Stimulated activated CD4-positive, alpha-beta T cell treated with anti-CD3 and anti-CD28 coated beads, Interleukin-12 subunit alpha, Interleukin-12 subunit beta, amount 100 ng/mL, for 24 hours (primary cell): Measurements from ENCODE around the gene ITCH.
"Not testable (repeated sequence)": the region's sequence is repeated elsewhere in the genome, so short reads cannot be mapped to it uniquely, and the experiment has no call there.

Source experiments
- DNase-seq, 2 experiments: peaks; one replicate each; pipeline ENCODE4 v3.0.0-alpha.2; 2020; ENCODE audit warnings: low read depth in 2 of 2

ITCH gene

DNA sequence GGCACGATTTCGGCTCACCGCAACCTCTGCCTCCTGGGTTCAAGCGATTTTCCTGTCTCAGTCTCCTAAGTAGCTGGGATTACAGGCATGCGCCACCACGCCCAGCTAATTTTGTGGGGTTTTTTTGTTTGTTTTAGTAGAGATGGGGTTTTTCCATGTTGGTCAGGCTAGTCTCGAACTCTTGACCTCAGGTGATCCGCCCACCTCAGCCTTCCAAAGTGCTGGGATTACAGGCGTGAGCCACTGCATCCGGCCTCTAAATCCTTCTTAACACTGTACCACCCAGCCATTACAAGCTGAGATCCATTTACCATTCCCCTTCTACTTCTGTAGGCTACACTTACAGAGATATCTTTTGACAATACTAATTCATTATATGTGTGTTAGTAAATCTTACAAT, 51.5 kb downstream of the ITCH start:
- not testable (repeated sequence) for DNase-seq

GRCh38 chr20:34415079-34415478, 52.0 kb downstream of the ITCH start:
- DNase-seq = no peak

DNA sequence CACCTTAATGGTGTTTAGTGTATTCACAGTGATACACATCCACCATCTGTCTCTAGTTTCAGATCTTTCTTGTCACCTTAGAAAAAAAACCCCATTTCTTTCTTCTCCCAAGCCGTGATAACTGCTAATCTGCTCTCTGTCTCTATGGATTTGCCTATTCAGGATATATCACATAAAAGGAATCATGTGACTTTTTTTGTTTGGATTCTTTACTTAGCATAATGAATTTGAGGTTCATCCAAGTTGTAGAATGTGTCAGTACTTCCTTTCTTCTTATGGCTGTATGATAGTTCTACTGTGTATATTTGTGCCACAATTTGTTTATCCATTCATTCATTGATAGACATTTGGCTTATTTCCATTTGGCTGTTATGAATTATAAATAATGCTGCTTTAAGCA, 57.1 kb downstream of the ITCH start:
- DNase-seq = no peak

- DNase-seq = no peak
Observed at GRCh38 chr20:34420975-34421374, 57.9 kb downstream of the ITCH start.

DNA sequence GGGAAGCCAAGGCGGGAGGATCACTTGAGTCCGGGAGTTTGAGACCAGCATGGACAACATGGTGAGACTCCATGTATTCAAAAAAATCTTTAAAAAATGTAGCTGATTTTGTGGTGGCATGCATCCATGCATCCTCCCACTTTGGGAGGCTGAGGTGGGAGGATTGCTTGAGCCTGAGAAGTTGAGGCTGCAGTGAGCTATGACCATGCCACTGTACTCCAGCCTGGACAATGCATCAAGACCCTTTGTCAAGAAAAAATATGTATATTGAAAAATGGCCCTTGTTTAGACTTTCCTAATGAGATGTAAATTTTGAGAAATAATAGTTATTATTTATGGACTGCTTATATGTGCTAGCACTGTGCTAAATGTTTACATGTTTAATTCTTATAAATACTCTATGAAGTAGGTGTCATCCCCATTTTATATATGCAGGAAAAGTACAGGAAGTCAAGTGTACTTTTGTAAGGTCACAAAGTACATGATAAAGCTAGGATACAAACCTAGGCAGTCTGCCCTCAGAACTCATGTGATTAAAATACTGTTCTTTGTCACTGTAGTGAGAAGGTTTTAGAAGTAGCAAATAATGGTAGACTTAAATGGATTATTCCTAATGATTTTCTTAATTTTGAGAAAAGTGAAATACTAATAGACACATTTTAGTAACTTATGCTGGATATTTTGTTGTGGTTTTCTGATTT, 58.8 kb downstream of the ITCH start:
- DNase-seq = no peak

GRCh38 chr20:34425032-34425690, 62.1 kb downstream of the ITCH start:
- DNase-seq = not testable (repeated sequence)

DNA sequence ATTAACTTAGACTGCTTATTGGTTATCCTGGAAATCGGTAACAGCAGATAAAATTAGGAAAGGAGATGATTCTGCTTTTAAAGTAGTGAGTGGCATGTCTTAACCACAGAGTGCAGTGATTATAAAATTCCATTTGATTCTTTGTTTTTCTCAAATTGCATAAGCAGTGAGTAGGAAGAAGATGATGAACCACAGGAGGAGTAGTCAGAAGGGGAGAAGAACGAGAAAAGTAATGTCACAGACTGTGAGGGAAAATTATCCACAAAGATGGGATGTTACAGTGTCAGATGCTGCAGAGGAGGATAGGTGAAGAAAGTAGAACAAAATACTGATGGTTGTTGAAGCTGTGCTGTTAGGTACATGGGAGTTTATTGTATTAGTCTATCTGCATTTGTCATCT, 63.0 kb downstream of the ITCH start:
- DNase-seq = no peak

GRCh38 chr20:34427331-34427730, 64.3 kb downstream of the ITCH start:
- no peak for DNase-seq

DNA sequence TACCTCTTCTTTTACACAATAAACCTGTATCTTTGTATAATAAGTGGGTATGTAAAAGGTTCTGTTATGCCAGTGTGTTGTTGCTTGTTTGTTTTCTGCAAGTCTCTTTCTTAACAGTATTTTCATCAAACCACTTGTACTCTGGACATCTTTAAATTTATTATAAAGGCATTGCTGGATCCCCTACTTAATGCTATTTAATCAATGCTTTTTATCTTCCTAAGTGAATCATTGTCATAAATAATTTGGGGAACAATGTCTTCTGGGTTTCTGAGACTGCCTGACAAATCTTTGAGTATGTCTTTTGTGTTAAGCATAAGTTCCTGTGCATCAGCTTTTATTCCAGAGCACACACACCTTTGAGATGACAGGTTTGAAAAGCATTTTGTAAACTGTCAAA, 64.7 kb downstream of the ITCH start:
- DNase-seq = no peak

DNA sequence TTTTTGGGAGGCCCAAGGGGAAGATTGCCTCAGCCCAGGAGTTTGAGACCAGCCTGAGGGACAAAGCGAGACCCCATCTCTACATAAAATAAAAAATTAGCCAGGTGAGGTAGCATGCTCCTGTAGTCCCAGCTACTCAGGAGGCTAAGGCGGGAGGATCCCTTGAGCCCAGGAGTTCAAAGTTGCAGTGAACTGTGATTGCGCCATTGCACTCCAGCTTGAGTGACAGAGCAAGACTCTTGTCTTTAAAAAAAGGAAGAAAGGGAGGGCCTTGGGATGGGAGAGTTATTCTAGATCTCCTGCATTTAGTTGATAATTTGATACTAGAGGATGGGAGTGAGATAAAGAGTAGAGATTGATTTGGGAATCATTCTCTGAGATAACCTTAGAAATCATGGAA, 68.1 kb downstream of the ITCH start:
- no peak for DNase-seq

- not testable (repeated sequence) for DNase-seq
Observed at GRCh38 chr20:34432663-34433062, 69.6 kb downstream of the ITCH start.

GRCh38 chr20:34433391-34433790, 70.3 kb downstream of the ITCH start:
- DNase-seq = no peak

DNA sequence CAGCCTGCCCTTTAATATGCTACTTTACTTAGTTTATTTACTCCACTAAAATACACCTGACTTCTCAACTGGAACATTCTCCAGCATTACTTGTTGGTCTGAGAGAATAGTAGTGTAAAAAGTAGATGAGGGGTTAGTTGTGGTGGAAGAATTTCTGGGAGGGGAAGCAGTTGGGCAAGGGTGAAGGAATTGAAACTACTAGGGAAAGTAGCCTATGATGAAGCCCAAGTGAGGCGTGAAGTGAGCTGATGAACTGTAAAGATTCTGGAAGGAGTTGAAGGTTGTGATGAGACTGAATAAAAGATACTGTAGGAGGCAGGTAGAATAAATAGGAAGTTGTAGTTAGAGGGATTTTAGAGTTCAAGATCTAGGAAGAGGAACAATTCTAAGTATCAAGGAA, 72.5 kb downstream of the ITCH start:
- DNase-seq = no peak

DNA sequence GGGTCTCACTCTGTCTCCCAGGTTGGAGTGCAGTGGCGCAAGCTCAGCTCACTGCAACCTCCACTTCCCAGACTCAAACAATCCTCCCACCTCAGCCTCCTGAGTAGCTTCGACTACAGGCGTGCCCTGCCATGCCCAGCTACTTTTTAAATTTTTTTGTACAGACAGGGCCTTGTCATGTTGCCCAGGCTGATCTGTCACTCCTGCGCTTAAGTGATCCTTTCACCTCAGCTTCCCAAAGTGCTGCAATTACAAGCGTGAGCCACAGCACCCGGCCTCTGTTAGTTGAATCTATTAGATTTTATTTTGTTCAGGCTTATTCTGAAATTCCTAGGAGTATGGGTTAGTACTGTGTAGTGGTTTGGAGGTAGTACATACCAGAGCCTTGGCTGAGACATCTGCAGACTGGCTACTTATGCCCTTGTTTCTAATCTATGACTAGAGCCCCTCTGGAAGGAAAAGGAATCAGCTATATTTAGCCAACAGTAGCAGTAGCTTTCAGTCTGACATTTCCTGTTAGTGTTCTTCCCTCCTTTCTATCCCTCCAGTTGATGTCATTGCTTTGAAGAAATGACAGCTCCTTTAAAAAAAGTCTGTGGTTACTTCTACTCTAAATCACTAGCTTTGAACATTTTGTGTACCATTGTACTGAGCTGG, 74.4 kb downstream of the ITCH start:
- DNase-seq = no peak

GRCh38 chr20:34439168-34439567, 76.1 kb downstream of the ITCH start:
- DNase-seq = no peak

DNA sequence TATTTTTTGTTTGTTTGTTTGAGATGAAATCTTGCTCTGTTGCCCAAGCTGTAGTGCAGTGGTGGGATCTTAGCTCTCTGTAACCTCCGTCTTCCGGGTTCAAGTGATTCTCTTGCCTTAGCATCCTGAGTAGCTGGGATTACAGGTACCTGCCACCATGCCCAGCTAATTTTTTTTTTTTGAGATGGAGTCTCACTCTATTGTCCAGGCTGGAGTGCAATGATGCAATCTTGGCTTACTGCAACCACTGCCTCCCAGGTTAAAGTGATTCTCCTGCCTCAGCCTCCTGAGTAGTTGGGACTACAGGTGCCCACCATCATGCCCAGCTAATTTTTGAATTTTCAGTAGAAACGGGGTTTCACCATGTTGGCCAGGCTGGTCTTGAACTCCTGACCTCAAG, 78.3 kb downstream of the ITCH start:
- not testable (repeated sequence) for DNase-seq

DNA sequence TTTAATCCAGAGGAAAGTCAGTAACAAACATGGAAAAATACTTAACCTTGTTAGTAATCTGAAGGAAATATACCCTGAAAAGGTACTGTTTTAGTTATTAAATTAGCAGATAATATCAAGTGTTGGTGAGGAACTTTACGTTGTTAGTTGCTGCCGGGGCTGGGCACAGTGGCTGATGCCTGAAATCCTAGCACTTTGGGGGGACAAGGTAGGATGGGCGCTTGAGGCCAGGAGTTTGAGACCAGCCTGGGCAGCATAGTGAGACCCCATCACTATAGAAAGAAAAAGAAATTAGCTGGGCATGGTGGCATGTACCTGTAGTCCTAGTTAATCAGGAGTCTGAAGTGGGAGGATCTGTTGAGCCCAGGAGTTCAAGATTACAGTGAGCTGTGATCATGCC, 80.5 kb downstream of the ITCH start:
- DNase-seq = no peak

DNA sequence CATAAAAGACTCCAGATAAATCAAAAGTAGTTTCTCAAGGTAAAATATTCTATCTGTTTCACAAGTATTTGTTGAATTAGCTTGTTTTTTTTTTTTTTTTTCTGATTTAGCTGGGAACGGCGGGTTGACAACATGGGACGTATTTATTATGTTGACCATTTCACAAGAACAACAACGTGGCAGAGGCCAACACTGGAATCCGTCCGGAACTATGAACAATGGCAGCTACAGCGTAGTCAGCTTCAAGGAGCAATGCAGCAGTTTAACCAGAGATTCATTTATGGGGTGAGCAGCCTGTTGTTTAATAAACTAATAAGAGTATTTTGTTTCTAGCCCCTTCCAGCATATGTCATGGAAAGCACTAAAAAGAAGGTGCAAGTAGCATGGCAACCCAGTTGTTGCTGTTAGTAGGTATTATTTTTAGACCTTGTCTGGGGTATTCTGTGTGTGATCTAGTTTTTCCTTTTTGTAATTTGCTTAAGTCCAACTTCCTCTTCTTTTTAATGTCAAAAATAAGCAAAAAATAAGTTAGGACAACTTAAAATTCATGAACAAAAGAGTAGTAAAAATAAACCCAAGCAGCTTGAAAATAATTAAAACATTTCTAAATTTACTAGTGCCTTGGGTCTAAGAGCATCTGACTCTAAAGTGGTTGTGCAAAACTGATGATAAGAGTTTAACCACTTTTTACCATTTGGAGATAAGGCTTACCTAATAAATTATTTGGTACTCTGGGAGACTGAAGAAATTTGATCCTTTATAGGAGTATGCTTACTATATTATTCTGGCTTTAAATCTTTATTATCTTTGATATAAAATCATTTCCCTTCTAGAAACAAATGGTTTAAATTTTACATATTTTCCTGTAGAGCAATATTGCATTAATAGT, 82.3 kb downstream of the ITCH start:
- no peak for DNase-seq

GRCh38 chr20:34448517-34448916, 85.4 kb downstream of the ITCH start:
- no peak for DNase-seq

DNA sequence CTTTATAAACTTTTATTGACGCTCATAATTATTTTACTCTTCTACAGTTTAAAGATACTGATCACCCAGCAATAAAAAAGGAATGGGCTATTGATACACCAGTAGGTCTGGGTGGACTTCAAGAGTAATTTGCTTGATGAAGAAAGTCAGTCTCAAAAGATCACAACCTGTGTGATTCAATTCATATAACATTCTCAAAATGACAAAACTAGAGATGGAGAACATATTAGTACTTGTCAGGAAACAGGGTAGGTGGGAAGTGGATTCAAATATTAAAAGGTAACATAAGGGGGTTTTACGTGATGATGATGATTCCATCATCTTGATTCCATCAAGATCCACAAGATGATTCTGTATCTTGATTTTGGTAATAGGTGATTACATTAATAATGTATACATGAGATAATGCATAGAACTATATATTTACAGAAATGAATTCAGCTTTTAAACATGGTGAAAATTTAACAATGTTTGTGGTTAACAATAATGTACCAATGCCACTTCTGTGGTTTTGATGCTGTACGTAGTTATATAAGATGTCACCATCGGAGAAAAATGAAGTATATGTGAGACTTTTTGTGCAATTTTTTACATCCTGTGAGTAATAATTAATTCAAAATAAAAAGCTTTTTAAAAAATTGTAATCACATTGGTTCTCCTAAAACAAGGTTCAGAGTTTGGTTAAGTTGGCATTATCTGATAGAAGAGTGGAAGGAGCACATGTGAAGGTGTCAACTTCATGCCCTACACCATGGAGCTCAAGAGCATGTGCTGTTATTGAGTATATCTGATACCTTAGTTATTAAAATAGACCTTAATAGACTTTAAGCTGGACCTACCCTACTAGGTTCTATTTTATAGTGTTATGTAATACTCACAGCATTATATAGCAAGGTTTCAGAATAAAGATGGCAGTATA, 86.9 kb downstream of the ITCH start:
- DNase-seq = no peak
